HG03460 (cell line): ENCODE results near the gene RASGRP2.
A peak's percentile ranks its signal among the peaks of the same experiment; 100 is the strongest.

ENCODE experiments used
- ATAC-seq: cut with Tn5 transposase; IDR thresholded peaks from one replicate; pipeline ENCODE4 v1.9.1; 2021; ENCODE audit not compliant: unreplicated experiment

The RASGRP2 gene

DNA sequence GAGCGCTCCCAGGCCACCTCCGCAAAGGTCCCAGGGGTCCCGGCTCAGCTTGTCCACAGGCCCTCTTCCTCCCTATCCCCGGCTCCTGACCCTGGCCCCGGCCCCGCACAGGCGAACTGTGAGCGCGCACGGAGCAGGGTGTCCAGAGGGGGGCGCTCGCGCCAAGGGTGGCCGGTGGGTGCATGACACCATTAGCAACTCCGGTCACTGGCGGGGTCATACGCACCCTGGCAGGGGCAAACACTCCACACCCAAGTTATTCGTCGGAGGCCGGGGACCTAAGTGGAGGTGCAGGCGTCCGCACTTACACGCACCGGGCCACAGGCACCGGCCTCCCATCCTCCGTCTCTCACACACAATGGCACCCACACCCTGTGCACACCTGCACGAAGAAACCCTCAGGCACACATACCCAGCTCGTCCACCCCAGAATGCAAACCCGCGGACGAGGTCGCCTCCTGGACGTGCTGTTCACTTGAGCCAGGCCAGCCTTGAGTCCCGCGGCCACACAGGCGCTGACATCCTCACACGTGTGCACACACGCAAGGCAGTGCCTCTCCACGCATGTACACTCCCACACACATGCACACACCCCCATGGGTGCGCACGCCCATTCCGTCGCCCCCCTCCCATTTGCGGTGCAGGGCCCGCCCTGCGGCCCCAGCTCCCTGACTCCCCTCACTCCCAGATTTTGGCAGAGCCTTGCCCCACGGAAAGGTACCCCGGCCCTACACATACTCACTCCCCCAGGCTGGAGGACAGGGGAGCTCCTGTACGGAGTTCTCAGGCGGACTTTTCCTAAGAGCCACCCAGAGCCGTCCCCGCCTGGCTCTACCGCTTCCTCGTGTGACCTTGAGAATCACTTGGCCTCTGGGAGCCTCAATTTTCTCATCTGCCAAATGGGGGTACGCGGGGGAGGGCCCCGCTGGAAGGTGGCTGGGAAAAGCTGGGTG, at the start of gene RASGRP2:
Gene RASGRP2, minus strand, starts transcription at position 552 of the 953 bp plus-strand sequence. CDS start 1,276 bp downstream, outside the sequence.
- ATAC-seq: no peak

DNA sequence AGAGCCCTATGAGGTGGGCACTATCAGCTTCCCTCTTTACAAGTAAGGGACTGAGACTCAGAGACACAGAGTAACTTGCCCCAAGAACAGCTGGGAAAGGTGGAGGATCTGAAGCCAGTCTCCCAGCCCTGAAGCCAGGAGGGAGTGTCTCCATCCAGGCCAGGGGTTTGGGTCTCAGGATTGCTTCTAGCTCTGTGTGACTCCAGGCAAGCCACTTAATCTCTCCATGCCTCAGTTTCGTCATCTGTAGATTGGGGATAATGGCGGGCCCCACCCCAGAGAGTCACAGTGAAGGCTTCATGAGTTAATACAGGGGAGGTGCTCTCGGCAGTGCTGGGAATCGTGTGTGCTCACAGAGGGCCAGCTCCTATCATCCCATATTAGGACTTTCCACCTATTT, 48.5 kb upstream of the RASGRP2 start:
- ATAC-seq: no peak

DNA sequence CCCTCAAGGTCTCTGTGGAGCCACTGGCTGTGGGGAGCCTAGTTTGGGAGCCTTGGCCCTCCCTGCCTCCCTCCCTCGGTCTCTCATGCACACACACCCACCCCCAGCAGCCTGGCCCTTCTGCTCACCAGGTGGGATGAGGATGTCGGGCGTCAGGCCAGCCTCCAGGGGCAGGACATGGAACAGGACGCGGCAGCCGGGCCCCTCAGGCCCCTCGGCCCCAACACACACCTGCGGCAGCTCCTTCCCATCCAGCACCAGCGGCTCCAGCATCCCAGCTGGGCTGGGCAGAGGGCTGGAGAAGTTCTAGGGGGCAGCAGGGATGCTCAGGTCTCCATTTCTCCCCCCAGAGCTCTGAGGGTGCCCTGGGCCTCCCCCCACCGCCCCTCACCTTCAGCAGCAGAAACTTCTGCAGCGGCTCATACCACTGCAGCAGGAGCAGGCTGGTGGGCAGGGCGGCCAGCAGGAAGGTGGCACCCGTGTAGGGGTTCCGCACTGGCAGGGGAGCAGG, 47.9 kb upstream of the RASGRP2 start:
- ATAC-seq: no peak

DNA sequence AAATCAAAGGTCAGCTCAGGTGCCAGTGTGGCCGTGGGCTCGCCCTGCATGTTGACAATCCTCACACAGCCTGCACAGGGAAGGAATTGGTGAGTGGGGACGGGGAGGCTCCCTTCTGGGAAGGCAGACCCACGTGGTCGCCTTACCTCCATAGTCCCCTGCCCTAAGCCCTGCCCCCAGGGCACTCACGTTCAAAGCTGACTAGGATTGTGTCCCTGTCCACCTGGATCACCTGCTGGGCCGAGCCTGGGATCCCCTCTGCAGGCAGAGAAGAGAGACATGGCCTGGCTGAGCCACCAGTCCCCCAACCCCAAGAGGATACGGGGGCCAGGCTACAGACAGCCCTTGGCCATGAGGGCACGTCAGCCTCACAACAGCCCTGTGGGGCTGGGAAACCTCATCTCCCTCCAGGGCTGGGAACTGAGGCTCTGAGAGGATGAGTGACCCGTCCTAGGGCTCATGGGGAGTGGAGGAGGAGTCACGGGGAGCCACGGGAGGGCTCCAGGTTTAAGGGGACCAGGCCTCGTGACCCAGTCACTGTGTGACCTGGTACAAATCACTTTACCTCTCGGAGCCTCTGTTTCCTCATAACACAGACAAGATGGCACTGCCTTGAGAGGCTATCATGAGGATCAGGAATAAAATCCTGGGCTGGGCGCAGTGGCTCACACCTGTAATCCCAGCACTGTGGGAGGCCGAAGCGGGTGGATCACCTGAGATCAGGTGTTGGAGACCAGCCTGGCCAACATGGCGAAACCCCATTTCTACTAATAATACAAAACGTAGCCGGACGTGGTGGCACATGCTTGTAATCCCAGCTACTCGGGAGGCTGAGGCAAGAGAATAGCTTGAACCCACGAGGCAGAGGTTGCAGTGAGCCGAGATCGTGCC, 46.5 kb upstream of the RASGRP2 start:
- ATAC-seq: no peak

GRCh38 chr11:64789331-64790204, 45.6 kb upstream of the RASGRP2 start:
- no peak for ATAC-seq

DNA sequence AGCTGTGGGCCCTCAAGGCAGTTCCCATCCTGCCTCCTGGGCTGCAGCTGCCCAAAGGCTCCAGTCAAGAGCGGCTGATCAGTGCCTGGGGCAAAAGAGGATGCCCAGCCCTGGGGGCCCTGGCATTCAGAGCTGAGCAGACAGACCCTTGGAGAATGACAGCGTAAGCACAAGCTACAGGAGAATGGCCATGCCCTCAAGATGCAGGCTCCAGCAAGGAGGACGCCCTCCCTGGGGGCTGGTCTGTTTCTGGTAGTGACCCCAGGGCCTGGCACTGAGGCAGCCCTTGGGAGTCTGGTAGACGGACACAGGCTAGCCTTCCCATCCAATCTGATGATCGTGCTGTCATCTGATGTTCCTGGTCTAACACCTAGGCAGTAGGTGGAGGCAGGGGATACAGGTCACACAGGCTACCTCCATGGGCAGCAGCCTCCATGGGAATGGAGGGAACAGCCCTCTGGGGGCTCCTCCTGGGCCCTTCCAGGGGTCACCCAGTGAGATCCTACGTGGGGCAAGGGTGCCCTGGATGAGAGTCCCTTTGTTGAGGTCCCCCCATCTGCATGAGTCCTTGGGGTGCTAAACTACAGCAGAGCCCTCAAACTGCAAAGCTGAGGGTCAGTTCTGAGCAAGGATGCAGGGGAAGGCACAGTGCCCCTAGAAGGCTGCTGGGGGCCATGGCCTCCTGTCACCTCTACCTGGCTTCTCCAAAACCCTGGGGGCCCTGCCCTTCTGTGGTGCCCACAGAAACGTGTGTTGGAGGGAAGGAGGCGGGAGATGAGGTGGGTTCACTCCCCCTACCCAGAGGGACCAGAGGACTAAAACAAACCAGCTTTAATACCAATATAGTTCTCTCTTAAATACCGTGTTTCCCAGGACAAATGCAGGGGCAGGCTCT, 44.6 kb upstream of the RASGRP2 start:
- no peak for ATAC-seq

DNA sequence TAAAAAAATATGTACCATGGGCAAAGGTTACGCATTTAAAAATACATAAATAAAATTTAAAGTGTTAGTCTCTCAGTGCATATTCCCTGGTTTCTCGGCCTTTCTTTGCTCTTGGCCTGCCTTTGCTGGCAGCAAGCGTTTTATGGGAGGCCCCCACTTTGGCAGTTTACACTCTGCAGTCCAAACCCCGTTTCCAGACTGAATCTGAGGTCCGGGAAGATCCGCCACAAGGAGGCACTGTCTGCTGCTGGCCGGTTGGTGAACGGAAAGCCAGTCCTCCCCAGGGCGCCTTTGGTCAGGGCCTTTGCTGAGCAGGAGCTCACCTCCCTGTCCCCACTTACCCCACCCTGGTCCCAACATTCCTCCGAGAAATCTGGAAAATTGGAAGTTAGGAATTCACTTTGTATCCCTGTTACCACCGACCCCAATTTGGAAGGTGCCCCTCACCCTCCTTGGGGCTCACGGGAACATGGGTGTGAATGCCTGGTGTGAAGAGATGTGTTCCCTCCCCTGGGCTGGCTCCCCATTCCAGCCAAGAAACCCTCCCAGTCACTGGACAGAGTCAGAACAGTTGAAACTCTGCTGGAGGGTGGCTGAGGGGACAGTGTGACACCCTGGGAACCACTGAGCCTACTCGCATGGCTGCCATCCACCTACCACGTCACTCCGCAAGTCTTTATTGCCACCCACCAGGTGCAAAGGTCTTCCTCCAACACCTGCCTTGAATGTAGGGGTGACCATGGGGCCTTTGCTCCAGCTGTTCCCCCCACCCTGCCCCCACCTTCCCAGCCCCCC, 43.8 kb upstream of the RASGRP2 start:
- no peak for ATAC-seq

DNA sequence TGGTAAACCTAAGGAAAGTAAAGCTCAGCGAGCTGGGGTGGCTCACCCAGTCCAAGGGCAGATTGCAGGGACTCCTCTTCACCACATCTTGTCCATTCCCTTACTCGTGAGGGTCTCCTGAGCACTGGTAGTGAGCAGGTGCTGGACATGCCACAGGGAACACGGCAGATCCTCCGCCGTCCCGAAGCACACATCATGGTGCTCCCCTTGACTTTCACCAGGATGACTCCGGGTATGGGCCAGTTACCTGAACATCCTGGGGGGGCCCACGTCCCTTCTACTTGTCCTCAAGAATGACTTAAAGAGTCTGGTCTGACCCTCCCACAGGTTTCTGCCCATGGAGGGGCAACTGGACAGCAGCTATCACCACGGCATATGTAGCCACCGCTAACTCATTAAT, 42.4 kb upstream of the RASGRP2 start:
- no peak for ATAC-seq

DNA sequence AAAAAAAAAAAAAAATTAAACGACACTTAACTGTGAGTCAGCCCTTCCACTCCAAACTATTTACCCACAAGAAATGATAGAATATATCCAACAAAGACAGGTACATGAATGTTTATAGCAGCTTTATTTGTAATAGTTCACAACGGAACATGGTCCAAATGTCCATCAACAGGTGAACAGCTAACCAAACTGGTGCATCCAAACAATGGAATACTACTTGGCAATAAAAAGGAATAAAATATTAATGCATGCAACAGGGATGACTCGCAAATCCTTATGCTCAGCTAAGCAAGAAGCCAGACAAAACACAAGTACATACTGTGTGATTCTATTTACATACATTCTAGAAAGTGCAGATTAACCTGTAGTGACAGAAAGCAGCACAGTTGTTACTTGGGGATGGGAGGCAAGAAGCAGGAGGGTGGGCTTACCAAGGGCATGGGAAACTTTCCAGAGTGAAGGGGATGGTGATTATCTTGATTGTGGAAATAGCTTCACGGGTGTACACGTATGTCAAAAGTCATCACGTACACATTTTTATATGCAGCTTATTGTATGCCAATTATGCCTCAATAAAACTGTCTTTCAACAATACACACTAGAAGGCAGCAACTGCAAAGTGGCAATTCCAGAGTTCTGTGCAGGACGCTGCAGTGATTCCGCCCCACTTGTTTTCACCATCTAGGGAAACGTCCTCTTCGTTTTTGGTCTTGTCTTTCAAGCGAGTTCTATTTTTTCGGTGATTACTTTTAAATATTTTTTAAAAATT, 41.1 kb upstream of the RASGRP2 start:
- ATAC-seq: no peak

GRCh38 chr11:64778473-64779298, 34.7 kb upstream of the RASGRP2 start, which contains the start of gene SF1:
SF1 (minus strand) TSS chr11:64778542; CDS start chr11:64778392, 150 bp downstream.
- peak; percentile 79 for ATAC-seq

- ATAC-seq: peak; percentile 6
These were observed 34.2 kb upstream of the RASGRP2 start for GRCh38 chr11:64778223-64778472.

- peak; percentile 9 for ATAC-seq
These were observed 33.7 kb upstream of the RASGRP2 start for GRCh38 chr11:64777449-64778222.

- no peak for ATAC-seq
These were observed 32.9 kb upstream of the RASGRP2 start for GRCh38 chr11:64776875-64777274.

DNA sequence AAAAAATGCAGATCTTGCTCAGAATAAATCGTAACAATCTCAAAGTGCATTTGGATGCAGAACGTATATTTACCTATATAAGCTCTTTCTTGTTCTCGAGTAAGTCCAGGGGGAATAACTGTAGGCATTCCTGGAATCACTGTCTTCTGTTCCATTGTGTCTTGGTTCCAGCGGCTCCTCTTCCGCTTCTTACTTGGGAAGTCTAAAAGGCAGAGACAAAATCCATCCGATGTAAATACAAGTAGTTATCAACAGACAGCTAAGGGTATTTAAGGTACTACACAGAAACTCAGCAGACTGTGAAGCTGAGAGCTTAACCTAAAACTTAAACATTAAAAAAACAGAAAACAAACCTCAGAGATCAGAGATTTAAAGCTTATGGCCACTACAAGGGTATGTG, 32.5 kb upstream of the RASGRP2 start:
- no peak for ATAC-seq

- no peak for ATAC-seq
These were observed 30.2 kb upstream of the RASGRP2 start for GRCh38 chr11:64774144-64774543.

DNA sequence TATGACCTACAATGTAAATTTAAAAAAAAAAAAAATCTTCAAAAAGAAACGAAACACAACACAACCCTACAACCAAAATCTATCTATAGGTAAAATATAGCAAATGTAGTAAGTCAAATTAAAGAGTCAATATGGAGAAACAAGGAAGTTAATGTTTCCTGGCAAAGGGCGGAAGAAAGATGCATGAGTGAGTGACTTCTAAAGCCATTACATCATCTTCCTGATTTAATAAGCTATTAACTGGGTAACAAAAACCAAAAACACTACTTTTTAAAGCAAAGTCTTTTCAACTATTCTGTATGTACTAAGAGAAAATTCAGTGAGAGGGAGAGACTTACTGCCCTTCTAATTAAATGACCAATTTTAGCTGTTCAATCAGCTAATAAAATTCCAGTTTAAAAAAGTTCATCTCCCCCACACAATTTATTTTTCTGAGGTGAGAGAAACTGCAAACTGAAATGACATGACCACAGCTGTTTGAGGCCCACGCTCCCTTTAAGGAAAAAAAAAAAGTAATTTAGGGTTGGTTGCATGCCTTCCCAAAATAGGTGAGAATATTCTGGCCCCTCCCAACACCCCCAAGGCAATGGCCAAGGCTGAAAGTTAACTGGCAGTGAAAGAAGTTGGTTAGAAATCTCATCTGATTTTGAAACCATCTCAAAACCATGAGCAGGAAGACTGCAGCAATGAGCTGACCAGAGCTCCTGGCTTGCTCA, 28.5 kb upstream of the RASGRP2 start:
- ATAC-seq: no peak
